GM21423 (cell line): ENCODE measurements around the gene RACGAP1.

Experiments used
- ATAC-seq: cut with Tn5 transposase; IDR thresholded peaks from one replicate; pipeline ENCODE4 v1.9.1; 2021; ENCODE audit warnings: mild to moderate bottlenecking, moderate library complexity; ENCODE audit not compliant: unreplicated experiment

The RACGAP1 gene, protein sequence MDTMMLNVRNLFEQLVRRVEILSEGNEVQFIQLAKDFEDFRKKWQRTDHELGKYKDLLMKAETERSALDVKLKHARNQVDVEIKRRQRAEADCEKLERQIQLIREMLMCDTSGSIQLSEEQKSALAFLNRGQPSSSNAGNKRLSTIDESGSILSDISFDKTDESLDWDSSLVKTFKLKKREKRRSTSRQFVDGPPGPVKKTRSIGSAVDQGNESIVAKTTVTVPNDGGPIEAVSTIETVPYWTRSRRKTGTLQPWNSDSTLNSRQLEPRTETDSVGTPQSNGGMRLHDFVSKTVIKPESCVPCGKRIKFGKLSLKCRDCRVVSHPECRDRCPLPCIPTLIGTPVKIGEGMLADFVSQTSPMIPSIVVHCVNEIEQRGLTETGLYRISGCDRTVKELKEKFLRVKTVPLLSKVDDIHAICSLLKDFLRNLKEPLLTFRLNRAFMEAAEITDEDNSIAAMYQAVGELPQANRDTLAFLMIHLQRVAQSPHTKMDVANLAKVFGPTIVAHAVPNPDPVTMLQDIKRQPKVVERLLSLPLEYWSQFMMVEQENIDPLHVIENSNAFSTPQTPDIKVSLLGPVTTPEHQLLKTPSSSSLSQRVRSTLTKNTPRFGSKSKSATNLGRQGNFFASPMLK

DNA sequence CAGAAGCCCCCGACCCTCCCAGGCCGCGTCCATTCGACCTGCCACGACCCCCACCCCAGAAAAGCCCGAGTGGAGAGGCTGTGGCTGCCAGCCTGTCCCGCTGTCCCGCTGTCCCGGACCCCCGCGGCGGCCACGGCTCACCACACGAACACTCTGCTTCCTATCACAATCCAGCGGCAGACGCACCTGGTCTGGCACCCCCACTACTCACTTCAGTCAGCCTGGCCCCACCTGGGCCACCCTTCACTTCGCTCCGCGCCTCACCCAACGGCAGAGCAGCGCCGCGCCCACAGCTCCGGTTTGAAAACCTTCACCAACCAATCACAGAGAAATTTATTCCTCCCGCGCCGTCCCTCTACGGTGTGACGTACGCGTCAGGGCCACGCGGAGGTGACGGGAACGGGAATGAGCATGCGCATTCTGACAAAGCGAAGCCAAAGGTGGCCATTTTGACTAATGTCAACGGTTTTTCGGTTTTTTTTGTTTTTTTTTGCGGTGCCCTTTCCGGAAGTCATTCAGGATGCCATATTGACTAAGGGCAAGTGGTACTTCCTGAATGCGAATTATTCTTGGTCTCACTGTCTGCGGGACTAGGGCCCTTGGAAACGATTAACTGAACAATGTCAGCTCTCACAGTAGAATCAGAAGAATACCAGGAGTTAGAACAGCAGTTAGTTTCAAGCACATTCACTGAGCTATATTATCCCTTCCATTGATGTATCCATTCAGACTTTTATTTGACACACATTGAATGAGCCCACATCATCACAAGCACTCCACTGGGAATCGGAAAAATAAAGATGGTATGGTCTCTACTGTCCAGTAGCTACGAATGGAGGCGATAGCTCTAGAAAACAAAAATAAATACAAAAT, at the start of gene RACGAP1:
Gene RACGAP1 (minus strand): TSS at position 308 of the 873 bp plus-strand sequence. CDS start 8,779 bp downstream, outside the sequence.
- peak; percentile 98 for ATAC-seq

DNA sequence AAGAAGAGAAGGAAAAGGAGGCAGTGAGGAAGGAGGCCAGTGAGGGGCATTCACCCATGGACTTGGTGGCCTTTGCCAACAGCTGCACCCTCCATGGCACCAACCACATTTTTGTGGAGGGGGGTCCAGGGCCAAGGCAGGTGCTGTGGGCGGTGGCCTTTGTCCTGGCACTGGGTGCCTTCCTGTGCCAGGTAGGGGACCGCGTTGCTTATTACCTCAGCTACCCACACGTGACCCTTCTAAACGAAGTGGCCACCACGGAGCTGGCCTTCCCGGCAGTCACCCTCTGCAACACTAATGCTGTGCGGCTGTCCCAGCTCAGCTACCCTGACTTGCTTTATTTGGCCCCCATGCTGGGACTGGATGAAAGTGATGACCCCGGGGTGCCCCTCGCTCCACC, 48.4 kb upstream of the RACGAP1 start:
- no peak for ATAC-seq

DNA sequence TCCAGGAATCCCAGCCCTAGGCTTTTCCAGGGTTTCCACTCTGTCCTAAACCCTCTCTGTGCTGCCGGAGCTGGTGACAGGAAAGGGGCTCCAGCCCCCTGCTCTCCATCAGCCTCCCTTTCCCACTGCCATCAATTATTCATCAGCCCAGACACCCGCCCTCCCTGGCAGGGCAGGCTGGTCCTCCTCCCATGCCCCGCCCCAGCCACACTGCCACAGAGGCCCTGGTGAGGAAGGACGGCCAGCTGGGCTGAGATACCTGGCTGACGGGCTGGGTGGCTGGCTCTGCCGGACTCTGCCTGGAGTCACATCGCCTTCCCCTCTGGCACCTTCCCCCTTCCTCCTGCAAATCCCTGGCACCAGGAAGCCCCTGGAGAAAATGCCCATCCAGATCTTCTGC, 47.9 kb upstream of the RACGAP1 start:
- no peak for ATAC-seq

DNA sequence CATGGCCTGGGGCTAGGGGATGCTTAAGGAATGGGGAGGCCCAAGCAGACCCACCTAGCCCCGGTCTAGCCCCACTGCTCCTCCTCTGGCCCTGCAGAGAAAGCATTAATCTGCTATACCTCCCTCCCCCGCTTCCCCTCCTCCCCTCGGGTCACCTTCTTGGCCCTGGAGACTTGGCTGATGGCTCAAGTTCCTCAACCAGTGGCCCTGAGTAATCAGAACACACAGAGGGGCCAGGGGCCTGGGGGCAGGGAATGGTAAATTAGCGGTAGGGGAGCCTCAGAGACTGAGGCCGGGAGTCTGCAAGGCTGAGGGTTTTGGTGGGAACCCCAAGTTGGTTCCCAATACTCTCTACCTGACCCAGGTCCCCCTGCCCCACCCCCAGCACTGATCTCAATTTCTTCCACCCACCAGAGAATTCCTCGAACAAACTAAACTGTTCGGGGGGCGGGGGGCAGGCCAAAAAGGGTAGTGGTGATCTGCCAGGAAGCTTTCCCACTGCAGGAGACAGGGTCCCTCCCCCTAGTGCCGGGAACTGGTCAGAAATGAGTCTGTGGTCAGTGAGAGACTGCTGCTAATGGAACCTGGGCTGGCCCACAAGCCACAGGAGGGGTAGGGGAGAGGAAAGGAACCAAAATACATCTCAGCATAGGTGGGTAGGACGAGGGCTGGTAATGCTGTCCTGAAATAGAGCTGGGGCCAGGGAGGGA, 47.1 kb upstream of the RACGAP1 start:
- ATAC-seq, result no peak

DNA sequence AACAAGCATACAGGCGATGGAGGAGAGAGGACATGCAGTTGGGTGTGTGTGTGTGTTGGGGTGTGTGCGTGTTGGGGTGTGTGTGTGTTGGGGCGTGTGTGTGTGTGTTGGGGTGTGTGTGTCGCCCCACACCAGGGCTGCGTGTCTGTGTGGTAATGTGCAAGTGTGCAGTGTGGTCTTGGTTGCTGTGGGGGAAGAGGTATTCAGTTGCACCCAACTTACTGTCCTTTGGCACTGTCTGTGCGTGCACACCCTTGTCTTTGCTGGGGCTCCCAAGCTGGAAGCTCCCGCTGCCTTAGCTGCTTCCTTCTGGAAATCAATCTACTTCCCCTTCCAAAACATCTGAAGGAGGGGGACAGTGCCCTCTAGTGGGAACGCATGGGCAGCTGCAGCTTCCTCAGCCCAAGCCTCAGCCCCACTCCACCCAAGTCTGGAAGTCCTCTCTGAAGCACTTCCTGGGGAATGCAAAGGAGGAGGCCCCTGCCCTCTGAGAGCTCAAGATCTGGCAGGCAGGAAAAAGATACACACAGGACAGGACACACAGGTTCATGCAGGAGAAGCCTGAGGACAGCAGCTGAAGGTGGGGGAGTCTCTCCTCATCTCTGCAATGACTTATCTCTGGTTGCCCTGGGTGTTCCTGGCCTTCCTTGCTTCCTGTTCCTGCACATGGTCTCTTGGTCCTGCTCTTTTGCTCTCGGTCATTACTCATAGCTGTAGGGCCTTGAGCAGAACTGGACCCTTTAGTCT, 45.2 kb upstream of the RACGAP1 start:
- ATAC-seq, result no peak

DNA sequence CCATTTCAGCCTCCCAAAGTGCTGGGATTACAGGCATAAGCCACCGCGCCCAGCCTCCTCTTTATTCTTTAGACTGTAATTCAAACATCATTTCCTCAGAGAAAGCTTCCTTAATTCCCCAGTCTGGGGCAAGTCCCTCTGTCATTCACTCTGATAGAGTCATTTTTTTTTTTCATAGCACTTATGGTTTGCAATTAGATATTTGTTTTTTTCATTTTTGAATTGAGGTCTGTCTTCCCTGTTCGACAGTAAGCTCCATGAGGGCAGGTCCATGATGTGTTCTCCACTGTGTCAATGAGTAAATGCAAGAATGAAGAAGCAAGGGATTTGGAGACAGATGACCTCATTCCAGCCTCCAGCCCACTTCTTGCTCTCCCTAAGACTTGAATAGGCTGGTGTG, 44.2 kb upstream of the RACGAP1 start:
- ATAC-seq, result no peak

DNA sequence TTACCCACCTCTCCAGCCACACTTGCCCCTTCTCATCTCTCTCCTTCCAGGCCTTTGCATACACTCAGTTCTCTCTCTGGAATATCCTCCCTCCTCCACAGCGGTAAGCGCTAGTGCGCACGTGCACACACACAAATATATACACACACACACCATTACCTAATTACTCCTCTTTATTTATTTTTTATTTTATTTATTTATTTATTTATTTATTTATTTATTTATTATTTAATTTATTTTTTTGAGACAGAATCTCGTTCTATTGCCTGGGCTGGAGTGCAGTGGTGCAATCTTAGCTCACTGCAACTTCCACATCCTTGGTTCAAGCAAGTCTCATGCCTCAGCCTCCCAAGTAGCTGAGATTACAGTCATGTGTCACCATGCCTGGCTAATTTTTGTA, 43.8 kb upstream of the RACGAP1 start:
- no peak for ATAC-seq

DNA sequence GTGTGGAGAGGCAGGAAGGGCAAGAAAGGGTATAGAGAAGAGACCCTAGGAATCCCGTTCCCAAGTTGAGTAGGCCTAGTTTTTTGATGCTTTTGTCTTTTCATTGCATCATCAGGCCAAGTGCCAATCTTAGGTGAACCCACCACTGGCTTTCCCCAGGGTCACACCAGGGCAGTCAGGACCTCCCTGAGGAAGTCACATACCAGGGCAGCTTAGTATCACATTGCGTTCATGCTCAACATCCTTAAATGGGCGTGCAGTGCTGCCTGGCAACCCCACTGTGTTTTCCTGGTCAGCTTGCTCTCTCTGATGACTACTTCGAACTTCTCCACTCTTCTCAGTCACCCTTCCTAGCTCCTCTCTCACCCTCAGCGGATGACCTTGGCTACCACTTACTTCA, 41.1 kb upstream of the RACGAP1 start:
- ATAC-seq, result no peak

DNA sequence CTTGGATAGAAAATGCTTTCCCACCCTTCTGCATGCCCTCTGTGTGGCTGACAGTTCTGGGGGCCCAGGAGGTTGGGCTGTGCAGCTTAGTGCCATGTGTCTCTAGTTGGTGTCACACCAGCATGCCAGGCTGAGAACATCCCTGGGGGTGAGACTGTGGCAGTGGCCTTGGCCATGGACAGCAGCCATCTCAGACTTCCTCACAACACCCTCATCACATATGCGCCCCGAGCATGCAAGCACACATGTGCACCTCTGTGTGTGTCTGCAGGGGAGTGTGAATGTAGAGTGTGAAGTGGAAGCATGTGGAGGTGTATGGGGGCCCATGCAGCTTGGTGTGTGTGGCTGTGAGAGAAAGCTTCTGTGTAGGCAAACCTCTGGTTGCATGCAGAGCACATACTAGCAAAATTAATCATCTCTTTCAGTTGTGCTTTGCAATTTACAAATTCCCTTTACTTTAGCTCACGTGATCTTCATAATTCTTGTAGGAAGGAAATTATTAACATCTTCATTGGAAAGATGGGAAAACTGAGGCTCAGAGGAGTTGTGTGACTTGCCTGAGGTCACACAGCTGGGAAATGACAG, 40.5 kb upstream of the RACGAP1 start:
- ATAC-seq, result no peak

DNA sequence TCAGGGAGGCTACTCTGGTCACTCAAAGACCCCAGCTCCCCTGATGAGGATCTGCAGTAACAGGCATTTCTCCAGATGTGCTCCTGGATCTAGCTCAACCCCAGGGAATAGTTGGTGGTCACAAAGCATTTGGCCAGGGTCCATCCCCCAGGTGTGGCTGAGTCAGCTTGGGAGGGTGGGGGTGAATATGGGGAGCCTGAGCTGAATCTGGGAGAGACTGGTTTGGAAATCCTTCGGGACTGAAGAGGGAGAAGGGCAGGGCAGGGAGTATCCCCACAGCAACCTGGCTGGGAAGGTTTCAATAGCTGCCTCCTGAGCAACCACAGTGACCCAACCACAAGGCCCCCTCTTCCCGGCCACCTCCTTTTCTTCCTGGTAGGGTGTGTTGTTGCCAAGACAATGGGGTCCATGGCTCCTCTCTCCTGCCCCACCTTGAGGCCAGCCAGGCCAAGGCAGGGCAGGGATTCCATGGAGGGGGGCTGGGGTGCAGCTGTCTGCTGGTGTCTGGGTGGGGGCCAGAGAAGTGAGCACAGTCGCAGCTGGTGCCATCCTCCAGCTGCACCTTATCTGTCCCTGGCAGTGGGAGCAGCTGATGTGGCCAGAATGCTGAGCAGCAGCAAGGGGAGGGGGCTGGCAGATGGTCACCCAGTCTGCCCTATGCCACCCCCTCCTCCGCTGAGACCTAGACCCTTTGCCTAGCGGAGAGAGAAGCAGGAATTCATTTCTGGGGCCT, 37.6 kb upstream of the RACGAP1 start:
- ATAC-seq, result no peak

DNA sequence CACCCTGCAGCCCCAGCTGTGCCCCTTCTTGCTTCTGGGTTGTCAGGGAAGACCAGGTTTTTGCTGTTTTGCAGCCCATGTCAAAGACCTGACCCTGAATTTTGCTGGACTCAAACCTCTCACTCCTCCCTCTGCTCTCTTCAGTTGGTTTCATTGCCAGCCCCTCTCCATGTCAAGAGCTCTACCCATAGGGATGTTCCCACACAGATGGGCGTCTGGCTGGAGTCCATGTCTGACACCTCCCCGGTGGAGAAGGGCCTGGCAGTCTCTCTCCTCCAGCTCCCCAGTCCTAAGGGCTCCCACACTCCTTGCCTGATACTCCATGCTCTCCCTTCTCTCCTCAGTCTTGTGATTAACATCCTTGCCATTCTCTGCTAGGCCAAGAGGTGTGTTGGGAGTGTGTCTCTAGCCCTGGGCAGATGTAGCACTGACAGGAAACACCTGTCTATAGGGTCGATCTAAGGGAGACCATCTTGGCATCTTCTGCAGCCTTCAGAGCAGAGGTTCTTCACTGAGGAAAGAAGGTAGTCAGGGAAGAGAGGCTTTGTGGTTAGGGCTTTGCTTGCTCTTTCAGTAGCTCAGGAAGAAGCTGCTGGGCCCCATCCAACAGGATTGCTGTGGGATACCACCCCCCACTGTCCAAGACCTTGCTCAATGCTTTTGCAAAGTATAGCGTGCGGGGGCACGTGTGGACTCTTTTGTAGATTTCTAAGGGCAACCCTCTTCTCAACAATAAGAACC, 36.8 kb upstream of the RACGAP1 start:
- no peak for ATAC-seq

DNA sequence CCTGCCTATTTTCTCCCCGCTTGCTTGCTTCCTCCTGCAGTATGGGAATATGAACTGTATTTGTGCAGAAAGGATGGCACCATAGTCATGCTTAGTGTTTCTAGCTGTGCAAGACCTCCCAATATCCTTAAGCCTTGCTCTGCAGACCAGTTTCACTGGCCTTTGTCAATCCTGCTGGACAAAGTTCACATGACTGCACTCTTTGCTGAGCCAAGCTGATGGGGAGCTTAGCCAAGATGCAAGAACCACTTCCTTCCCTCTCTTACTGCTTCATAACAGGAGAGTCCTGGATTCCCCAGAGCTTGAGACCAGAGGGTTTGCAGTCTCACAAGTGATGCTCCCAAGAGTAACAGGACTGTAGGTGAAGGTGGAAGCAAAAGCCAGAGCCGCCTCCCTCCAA, 35.9 kb upstream of the RACGAP1 start:
- ATAC-seq, result no peak

DNA sequence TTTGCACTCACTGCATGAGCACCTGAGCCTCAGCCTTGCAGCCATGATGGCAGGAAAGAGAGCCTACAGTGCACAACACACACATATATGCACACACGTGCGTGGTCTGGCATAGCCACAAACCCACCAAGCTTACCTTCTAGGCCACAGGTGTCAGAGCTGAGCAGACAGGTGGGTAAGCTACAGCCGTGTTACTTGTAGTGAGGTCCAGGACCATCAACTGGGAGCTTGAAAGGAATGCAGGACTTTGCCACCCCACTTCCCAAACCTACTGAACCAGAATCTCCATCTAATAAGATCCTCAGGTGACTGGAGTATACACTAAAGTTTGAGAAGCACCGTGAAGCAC, 34.8 kb upstream of the RACGAP1 start:
- ATAC-seq, result no peak

DNA sequence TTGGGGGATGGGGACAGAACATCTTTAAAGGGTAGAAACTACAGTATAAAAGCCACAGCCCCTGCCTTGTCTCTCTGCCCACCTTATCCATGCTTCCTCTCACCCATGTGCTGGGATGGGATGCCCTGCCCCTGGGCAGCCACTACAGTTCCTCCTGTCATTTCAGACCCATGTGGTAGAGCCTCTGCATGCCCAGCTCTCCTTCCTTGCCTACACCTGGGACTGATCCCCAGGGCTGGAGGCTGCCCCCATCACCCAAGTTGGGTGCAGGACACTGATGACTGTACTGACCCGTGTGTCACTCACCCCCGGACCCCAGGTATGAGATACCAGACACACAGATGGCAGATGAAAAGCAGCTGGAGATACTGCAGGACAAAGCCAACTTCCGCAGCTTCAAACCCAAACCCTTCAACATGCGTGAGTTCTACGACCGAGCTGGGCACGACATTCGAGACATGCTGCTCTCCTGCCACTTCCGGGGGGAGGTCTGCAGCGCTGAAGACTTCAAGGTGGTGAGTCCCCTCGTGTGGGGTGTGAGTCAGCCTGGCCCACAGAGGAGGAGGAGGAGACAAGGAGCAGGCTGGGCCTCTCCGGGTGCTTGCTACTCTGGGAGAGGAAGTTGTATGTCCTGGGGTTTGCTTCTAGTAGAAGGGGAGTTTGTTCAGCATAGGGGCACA, 34.3 kb upstream of the RACGAP1 start:
- no peak for ATAC-seq

DNA sequence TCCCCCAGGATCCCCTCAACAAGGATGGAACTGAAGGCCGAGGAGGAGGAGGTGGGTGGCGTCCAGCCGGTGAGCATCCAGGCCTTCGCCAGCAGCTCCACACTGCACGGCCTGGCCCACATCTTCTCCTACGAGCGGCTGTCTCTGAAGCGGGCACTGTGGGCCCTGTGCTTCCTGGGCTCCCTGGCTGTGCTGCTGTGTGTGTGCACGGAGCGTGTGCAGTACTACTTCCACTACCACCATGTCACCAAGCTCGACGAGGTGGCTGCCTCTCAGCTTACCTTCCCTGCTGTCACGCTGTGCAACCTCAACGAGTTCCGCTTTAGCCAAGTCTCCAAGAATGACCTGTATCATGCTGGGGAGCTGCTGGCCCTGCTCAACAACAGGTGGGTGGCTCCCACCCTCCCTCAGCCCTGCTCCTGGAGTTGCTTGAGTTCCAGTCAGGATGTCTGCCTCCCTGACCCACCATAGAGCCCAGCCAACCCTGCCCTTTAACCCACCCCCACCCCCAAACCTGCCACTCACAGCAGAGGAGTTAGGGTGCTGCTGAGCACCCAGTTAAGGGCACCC, 33.5 kb upstream of the RACGAP1 start:
- no peak for ATAC-seq

DNA sequence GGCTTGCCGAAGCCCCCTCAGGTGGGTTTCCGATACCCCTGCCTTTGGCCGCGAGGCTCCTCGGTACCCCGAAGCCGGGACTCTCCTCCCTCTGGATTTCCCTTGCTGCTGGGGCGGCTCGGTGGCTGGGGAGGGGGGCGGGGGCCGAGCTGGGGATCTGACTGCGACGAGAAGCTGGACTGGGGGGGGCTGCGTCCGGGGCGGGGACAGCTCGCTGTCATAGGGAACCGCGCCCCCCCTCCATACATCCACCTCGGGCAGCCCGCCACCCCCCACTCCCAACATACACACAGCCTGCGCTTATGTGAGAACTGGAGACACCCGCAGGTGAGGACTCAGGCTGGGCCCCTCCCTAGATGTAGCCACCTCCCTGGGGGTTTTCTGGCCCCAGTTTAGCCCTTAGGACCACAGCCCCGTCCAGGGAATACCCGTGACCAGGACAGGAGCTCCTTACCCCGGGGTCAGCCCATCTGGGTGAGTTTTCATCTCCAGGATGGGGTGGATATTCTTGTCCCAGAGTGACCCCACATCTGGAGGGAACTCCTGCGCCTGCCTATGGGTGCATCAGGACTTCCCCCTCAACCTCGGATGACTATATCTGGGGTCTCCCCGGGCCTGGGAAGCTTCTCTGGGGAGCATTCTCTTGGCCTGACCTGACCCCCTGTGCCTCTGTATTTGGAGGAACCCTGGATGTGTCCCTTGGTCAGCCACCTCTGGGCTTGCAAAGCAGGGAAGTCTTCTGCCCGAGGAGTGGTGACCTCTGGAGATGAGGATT, 32.8 kb upstream of the RACGAP1 start:
- no peak for ATAC-seq
